OCI-M2 (cell line): Measurements from ENCODE around the gene PLA2G6.

Experiments used
- DNase-seq: peaks from one replicate; lab custom pipeline; 2025; ENCODE audit not compliant: unreplicated experiment; lab: John Stamatoyannopoulos, UW

PLA2G6 gene

GRCh38 chr22:38112381-38112780 is 69.2 kb downstream of the PLA2G6 start:
- DNase-seq, result no peak

- no peak for DNase-seq
Measured at GRCh38 chr22:38111925-38112355, 69.7 kb downstream of the PLA2G6 start.

GRCh38 chr22:38110863-38111852 is 70.5 kb downstream of the PLA2G6 start:
- DNase-seq, result no peak

GRCh38 chr22:38110008-38110862 is 71.4 kb downstream of the PLA2G6 start, which contains the start of gene BAIAP2L2:
Gene BAIAP2L2, minus strand, starts transcription at chr22:38110684. Its CDS starts 159 bp downstream, at chr22:38110525.
- DNase-seq, result no peak

DNA sequence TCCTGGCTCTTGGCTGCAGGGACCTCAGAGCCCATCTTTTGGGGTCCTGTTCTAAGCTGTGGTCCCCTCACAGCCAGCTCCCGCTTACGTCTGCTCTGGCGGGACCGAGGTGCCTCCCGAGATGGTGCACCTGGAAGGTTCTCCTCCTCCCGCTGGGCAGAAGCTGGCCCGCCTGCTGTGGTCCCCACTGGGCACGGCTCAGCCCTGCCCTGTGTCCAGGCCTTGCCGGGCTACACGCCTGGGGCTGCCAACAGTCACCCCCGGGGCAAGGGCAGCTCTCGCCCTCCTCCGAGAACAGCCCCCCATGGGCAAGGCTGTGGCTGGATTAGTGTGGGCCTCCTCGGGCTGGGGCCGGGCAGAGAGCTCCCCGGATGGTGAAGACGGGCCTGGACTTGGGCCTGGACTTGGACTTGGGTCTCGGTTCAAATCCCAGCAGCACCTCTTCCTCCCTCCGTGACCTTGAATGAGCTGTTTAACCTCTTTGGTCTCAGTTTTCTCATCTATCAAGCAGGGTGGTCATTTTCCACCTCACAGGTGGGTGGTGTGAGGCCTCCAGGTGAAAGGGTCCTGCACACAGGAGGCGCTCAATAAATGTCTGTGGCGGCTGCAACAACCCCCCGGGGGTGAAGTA is 72.1 kb downstream of the PLA2G6 start:
- no peak for DNase-seq

GRCh38 chr22:38108561-38109319 is 72.9 kb downstream of the PLA2G6 start:
- DNase-seq, result no peak

GRCh38 chr22:38107692-38108515 is 73.7 kb downstream of the PLA2G6 start:
- no peak for DNase-seq

DNA sequence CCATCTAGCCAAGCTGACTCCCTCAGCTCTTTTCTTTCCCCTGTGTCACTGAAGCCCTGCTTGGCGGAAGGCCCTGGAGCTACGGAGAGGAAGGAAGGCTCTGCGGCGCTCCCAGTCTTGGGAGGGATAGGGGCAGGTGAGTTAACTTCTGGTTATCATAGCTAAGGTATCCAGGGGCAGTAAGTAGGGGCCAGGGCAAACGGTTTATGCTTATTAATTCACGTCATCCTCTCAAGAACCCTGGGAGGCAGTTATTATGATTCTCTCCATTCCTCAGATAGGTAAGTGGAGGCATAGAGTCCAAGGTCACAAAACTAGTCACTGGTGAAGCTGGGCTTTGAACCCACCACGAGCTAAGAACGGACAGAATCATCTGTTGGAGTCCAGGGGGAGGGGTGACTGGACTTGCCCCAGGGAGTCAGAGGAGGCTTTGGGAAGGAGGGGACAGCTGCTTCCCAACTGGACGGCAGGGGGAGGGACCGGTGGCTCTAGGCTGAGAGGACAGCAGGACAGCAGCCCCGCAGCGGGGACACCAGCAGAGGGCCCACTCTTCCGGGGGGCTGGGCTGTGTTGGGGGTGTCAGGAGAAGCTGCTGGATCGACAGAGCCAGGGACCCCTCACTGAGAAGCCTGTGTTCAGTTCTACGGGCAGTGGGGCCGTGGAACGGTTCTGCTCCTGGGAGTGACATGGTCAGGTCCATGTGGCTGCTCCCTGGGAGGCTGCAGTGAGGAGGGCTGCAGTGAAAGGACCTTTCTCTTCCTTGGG is 74.6 kb downstream of the PLA2G6 start:
- no peak for DNase-seq

GRCh38 chr22:38104084-38104483 is 77.5 kb downstream of the PLA2G6 start:
- no peak for DNase-seq

DNA sequence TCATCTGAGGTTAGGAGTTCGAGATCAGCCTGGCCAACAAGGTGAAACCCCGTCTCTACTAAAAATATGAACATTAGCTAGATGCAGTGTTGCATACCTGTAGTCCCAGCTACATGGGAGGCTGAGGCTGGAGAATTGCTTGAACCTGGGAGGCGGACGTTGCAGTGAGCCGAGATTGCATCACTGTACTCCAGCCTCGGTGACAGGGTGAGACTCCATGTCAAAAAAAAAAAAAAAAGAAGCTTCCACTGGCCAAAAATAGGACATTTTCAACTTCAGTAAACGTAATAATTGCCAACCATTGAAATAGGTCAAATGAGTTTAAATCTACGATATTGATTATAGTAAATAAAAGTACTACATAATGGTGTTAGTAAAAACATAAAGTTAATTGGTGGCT is 78.0 kb downstream of the PLA2G6 start:
- no peak for DNase-seq

DNA sequence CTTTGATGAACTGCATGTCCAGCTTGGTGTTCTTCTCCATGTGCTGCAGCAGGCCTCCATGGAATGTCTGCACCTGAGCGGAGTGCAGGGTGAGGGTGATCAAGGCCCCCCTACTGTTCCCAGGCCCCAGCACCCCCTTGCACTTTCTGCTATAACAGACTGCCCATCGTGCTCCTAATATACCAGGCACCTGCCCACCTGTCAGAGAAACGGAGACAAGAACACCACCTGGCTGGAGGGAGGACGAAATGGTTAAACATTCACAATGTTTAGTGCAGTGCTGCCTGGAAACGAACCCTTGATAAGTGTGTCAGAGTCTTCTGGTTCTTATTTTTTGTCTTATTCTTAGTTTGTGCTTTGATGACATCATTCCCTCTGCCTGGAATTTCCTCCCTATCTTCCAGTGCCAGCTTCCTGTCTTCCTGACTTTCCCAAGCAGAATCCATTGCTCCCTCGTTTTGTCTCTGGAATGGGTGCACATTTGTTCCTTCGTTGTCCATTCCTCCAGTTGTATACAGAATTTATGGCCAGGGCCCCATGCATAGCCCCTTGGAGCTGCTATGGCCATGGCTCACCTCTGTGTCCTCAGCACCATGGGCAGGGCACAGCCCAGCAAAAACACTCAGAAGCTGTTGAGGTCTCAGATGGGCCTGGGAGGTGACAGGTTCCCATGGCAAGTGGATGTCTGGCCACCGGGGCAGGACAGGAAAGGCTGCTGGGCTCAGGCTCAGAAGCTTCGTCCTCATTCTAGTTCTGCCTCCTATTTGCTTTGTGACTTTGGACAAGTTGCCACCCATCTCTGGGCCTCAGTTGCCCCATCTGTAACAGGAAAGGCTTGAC is 83.0 kb downstream of the PLA2G6 start:
- no peak for DNase-seq

DNA sequence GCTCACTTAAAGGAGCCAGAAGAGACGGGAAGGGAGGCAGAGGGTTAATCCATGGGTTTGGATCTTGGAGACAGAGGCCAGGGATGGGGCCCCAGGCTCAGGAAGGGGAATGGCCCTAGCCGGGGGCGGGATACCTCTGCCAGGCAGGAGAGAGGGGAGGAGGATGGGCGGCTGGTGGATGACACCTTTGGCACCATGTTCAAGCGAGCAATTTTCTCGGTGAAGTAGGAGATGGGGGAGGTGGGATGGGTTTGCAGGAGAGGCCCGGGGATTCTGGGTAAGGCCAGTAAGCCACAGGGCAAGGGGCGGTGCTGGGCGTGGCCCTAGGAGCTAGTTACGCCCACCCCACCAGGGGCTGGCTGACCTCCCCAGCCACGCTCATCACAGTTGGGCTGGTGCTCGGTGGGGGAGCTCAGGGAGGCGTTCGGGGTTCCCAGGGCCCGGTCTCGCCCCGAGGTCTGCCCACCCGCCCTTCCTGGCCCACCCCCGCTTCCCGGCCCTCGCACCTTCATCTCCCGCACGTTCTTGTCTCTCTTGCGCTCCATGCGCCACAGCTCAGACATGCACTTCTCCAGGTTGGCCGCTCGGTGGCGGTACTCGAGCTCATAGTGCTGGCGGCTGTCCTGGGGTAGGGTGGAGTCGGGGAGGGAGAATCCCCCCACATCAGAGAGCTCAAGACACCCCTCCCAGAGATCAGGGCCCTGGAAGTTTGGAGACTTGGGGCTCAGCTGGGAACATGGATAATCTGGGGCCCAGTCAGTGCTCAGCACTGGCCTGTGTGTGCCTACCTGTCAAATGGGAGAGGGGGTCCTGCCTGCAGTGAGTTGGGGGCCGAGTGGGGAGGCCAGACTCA is 83.8 kb downstream of the PLA2G6 start:
- no peak for DNase-seq

GRCh38 chr22:38097058-38097457 is 84.6 kb downstream of the PLA2G6 start:
- no peak for DNase-seq

- DNase-seq, result no peak
Measured at GRCh38 chr22:38089474-38089851, 92.2 kb downstream of the PLA2G6 start.

GRCh38 chr22:38088629-38089473 is 92.8 kb downstream of the PLA2G6 start:
- no peak for DNase-seq

- DNase-seq, result no peak
Measured at GRCh38 chr22:38087855-38088254, 93.8 kb downstream of the PLA2G6 start.
